IPS DF 6.9 (cell line): ENCODE data around the gene TMX3.

Experiments
- DNase-seq: peaks from one replicate; pipeline ENCODE4 v3.0.0-alpha.2; 2013; ENCODE audit warnings: low read depth, low spot score
- H3K27ac ChIP-seq: one replicate; pipeline ENCODE4 v1.5.1; 2013; ENCODE audit warnings: low read length, control low read depth
- H3K27me3 ChIP-seq: 2 replicates; pipeline ENCODE4 v1.6.1; 2013; ENCODE audit warnings: mild to moderate bottlenecking, low read length; ENCODE audit not compliant: control insufficient read depth, insufficient read depth
- H3K36me3 ChIP-seq: 2 replicates; pipeline ENCODE4 v1.6.1; 2013; ENCODE audit warnings: low read length; ENCODE audit not compliant: control insufficient read depth, insufficient read depth
- H3K4me1 ChIP-seq: 2 replicates; pipeline ENCODE4 v1.6.1; 2013; ENCODE audit warnings: low read length; ENCODE audit not compliant: control insufficient read depth, insufficient read depth
- H3K4me3 ChIP-seq: 2 replicates; pipeline ENCODE4 v1.5.1; 2013; ENCODE audit warnings: mild to moderate bottlenecking, low read length
- H3K9me3 ChIP-seq: 2 replicates; pipeline ENCODE4 v1.6.1; 2013; ENCODE audit warnings: low read length, inconsistent platforms; ENCODE audit not compliant: control insufficient read depth, insufficient read depth
- WGBS: extraction: QIAGEN DNeasy Blood & Tissue Kit; methylation state at CpG from one replicate; pipeline ENCODE4 v1.1.7; 2013; ENCODE audit warnings: mixed read lengths, missing lambda C conversion rate; ENCODE audit not compliant: insufficient read length, insufficient coverage; 5-methylcytosine and 5-hydroxymethylcytosine counted together

Gene TMX3

GRCh38 chr18:68676913-68677312, 38.0 kb downstream of the TMX3 start:
- no peaks in the 10 kb centered on the region for H3K27me3 ChIP-seq
- H3K36me3 ChIP-seq: peaks cover 4% of the 10 kb centered on the region; the same call in 1 of the 2 replicates
- H3K4me1 ChIP-seq: no peaks in the 10 kb centered on the region
- no peak overlapping the region for H3K4me3 ChIP-seq
- H3K9me3 ChIP-seq: no peaks in the 10 kb centered on the region
- H3K27ac ChIP-seq: no peak overlapping the region
- DNase-seq: no peak
- no CpG with 5 or more reads among the region's 2 CpGs for WGBS

GRCh38 chr18:68667121-68667520, 47.8 kb downstream of the TMX3 start:
- 100% methylated on average over 2 of the region's 5 CpGs for WGBS
- Histone ChIP-seq H3K4me3 (no peak overlapping the region), H3K27ac (no peak overlapping the region), H3K4me1 (no peaks in the 10 kb centered on the region), H3K9me3 (no peaks in the 10 kb centered on the region), H3K27me3 (no peaks in the 10 kb centered on the region), H3K36me3 (no peaks in the 10 kb centered on the region)
- no peak for DNase-seq

- no peak overlapping the region for H3K4me3 ChIP-seq
- no peaks in the 10 kb centered on the region for H3K4me1 ChIP-seq
- no peaks in the 10 kb centered on the region for H3K36me3 ChIP-seq
- no peaks in the 10 kb centered on the region for H3K27me3 ChIP-seq
- DNase-seq: no peak
- no peaks in the 10 kb centered on the region for H3K9me3 ChIP-seq
- H3K27ac ChIP-seq: no peak overlapping the region
These were observed 48.5 kb downstream of the TMX3 start for GRCh38 chr18:68666381-68666780.

- H3K4me3 ChIP-seq: no peak overlapping the region
- WGBS: no CpG with 5 or more reads among the region's 1 CpG
- H3K27me3 ChIP-seq: no peaks in the 10 kb centered on the region
- H3K27ac ChIP-seq: no peak overlapping the region
- no peaks in the 10 kb centered on the region for H3K4me1 ChIP-seq
- no peaks in the 10 kb centered on the region for H3K9me3 ChIP-seq
- DNase-seq: no peak
- no peaks in the 10 kb centered on the region for H3K36me3 ChIP-seq
These were observed 49.3 kb downstream of the TMX3 start for GRCh38 chr18:68665628-68666027.

GRCh38 chr18:68662754-68663153, 52.2 kb downstream of the TMX3 start:
- Histone ChIP-seq H3K36me3 (no peaks in the 10 kb centered on the region), H3K9me3 (no peaks in the 10 kb centered on the region), H3K27me3 (no peaks in the 10 kb centered on the region), H3K4me3 (no peak overlapping the region), H3K27ac (no peak overlapping the region), H3K4me1 (no peaks in the 10 kb centered on the region)
- WGBS: no CpG with 5 or more reads among the region's 4 CpGs
- DNase-seq: no peak

- no peaks in the 10 kb centered on the region for H3K36me3 ChIP-seq
- WGBS: no CpG with 5 or more reads among the region's 5 CpGs
- no peaks in the 10 kb centered on the region for H3K4me1 ChIP-seq
- H3K27ac ChIP-seq: no peak overlapping the region
- H3K9me3 ChIP-seq: no peaks in the 10 kb centered on the region
- no peaks in the 10 kb centered on the region for H3K27me3 ChIP-seq
- no peak for DNase-seq
- no peak overlapping the region for H3K4me3 ChIP-seq
These were observed 54.3 kb downstream of the TMX3 start for GRCh38 chr18:68660354-68661183.

- Histone ChIP-seq H3K27me3 (no peaks in the 10 kb centered on the region), H3K9me3 (no peaks in the 10 kb centered on the region), H3K36me3 (no peaks in the 10 kb centered on the region), H3K4me3 (no peak overlapping the region), H3K4me1 (no peaks in the 10 kb centered on the region), H3K27ac (no peak overlapping the region)
- no peak for DNase-seq
These were observed 66.7 kb downstream of the TMX3 start for GRCh38 chr18:68648191-68648590.

GRCh38 chr18:68642003-68642402, 72.9 kb downstream of the TMX3 start:
- no peak overlapping the region for H3K27ac ChIP-seq
- no peak overlapping the region for H3K4me3 ChIP-seq
- no peaks in the 10 kb centered on the region for H3K36me3 ChIP-seq
- no peaks in the 10 kb centered on the region for H3K4me1 ChIP-seq
- no peak for DNase-seq
- H3K9me3 ChIP-seq: no peaks in the 10 kb centered on the region
- H3K27me3 ChIP-seq: no peaks in the 10 kb centered on the region
- no CpG with 5 or more reads among the region's 3 CpGs for WGBS

GRCh38 chr18:68640861-68641260, 74.0 kb downstream of the TMX3 start:
- Histone ChIP-seq H3K4me1 (no peaks in the 10 kb centered on the region), H3K27ac (no peak overlapping the region), H3K36me3 (no peaks in the 10 kb centered on the region), H3K9me3 (no peaks in the 10 kb centered on the region), H3K4me3 (no peak overlapping the region), H3K27me3 (no peaks in the 10 kb centered on the region)
- DNase-seq: no peak

- H3K36me3 ChIP-seq: no peaks in the 10 kb centered on the region
- H3K4me1 ChIP-seq: no peaks in the 10 kb centered on the region
- no peaks in the 10 kb centered on the region for H3K9me3 ChIP-seq
- H3K27me3 ChIP-seq: no peaks in the 10 kb centered on the region
- no peak overlapping the region for H3K27ac ChIP-seq
- DNase-seq: no peak
- WGBS: no CpG with 5 or more reads among the region's 6 CpGs
- no peak overlapping the region for H3K4me3 ChIP-seq
These were observed 76.3 kb downstream of the TMX3 start for GRCh38 chr18:68638613-68639012.

- H3K4me1 ChIP-seq: no peaks in the 10 kb centered on the region
- no peak overlapping the region for H3K27ac ChIP-seq
- H3K27me3 ChIP-seq: no peaks in the 10 kb centered on the region
- no peak for DNase-seq
- H3K4me3 ChIP-seq: no peak overlapping the region
- H3K9me3 ChIP-seq: no peaks in the 10 kb centered on the region
- H3K36me3 ChIP-seq: no peaks in the 10 kb centered on the region
These were observed 87.1 kb downstream of the TMX3 start for GRCh38 chr18:68627812-68628211.
